Choroid plexus epithelial cell (primary cell): ENCODE data around the gene ZNF569.
"Not testable (repeated sequence)": the region's sequence is repeated elsewhere in the genome, so short reads cannot be mapped to it uniquely, and the experiment has no call there.

Source experiments
- DNase-seq: peaks from one replicate; pipeline ENCODE4 v3.0.0-alpha.2; 2010; ENCODE audit warnings: low read depth
- H3K4me3 ChIP-seq: 2 replicates; pipeline ENCODE4 v1.5.1; 2011; ENCODE audit warnings: low read depth, mild to moderate bottlenecking, control low read depth, low read length, moderate library complexity
- TF ChIP-seq, protein P1 (sequence below): conservative IDR thresholded peaks from 2 replicates; pipeline ENCODE4 v1.5.1; 2011; ENCODE audit warnings: low read depth, mild to moderate bottlenecking, control low read depth, inconsistent platforms, low read length, moderate library complexity

Gene ZNF569

DNA sequence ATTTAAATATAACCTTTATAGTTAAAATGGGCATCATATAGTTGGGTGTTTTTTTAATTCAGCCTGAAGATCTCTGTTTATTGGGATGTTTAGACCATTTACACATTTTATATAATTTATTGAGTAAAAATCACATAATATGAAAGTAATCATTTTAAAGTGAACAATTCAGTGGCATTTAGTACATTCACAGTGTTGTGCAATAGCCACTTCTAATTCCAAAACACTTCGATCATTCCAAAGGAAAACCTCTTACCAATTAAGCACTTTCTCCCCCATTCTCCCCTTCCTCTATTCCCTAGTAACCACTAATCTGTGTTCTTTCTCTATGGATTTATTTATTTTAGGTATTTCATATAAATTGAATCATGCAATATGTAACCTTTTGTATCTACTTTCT lies 66.2 kb downstream of the ZNF569 start:
- no peak for DNase-seq
- TF ChIP-seq, protein P1, sequence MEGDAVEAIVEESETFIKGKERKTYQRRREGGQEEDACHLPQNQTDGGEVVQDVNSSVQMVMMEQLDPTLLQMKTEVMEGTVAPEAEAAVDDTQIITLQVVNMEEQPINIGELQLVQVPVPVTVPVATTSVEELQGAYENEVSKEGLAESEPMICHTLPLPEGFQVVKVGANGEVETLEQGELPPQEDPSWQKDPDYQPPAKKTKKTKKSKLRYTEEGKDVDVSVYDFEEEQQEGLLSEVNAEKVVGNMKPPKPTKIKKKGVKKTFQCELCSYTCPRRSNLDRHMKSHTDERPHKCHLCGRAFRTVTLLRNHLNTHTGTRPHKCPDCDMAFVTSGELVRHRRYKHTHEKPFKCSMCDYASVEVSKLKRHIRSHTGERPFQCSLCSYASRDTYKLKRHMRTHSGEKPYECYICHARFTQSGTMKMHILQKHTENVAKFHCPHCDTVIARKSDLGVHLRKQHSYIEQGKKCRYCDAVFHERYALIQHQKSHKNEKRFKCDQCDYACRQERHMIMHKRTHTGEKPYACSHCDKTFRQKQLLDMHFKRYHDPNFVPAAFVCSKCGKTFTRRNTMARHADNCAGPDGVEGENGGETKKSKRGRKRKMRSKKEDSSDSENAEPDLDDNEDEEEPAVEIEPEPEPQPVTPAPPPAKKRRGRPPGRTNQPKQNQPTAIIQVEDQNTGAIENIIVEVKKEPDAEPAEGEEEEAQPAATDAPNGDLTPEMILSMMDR: no peak
- H3K4me3 ChIP-seq: no peak overlapping the region

DNA sequence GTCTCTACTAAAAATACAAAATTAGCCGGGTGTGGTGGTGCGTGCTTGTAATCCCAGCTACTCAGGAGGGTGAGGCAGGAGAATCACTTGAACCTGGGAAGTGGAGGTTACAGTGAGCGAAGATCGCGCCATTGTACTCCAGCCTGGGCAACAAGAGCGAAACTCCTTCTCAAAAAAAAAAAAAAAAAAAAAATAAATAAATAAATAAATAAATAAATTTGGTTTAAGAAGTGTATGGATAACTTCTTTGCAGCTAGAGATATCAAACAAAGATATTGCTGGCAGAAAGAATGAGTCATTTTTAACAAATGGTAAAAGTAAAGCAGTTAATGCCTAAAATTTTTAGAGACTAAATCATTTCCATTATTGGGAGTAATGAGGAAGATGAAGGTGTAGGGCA lies 75.8 kb downstream of the ZNF569 start:
- not testable (repeated sequence) for H3K4me3 ChIP-seq, DNase-seq

DNA sequence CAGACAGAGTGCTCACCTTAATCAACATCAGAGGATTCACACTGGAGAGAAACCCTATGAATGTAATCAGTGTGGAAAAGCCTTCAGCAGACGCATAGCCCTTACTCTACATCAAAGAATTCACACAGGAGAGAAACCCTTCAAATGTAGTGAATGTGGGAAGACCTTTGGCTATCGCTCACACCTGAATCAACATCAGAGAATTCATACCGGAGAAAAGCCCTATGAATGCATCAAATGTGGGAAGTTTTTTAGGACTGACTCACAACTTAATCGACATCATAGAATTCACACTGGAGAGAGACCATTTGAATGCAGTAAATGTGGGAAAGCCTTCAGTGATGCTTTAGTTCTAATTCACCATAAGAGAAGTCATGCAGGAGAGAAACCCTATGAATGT lies 78.0 kb downstream of the ZNF569 start:
- TF ChIP-seq, protein P1: no peak
- no peak for DNase-seq
- no peak overlapping the region for H3K4me3 ChIP-seq

DNA sequence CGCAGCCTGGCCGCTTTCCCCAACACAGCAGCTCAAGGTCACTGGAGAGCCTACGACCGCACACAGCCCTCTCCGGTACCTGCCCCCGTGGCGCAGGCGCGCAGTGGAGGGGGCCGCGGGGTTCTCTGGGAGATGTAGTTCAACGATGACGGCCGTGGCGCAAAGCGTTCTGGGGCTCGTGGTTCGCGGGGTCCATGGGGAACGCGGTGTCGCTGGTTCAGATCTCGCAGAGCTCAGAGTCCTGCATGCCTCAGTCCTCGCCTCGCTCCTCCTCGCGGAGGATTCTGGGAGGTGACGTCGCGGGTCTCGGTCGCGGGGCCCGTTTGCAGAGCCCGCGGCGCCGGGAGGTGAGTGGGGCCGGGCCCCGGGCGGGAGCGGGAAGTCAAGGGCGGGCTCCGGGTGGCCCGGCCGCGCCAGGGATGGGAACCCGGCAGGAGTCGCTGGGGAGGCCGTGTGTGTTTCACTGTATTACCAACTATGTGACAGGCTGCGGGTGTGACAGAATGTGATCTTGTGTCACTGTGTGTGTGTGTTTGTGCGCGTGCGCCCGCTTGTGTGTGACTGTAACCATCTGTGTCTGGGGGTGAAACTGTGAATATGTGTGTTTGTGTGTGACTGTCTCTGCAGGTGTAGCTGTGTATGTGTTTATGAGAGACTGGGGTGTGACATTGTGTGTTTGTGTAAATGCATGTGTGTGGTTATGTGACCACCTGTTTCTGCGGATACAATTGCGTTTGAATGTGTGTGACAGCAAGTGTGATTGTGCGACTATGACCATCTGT lies 96.2 kb downstream of the ZNF569 start, which contains the start of gene ZNF527:
Gene ZNF527, plus strand, starts transcription at position 220 of the 782 bp plus-strand sequence. CDS start 3,100 bp downstream, outside the sequence.
- H3K4me3 ChIP-seq: peak within 1 kb of the TSS; percentile 87
- peak; percentile 98 for DNase-seq
- TF ChIP-seq, protein P1: no peak

DNA sequence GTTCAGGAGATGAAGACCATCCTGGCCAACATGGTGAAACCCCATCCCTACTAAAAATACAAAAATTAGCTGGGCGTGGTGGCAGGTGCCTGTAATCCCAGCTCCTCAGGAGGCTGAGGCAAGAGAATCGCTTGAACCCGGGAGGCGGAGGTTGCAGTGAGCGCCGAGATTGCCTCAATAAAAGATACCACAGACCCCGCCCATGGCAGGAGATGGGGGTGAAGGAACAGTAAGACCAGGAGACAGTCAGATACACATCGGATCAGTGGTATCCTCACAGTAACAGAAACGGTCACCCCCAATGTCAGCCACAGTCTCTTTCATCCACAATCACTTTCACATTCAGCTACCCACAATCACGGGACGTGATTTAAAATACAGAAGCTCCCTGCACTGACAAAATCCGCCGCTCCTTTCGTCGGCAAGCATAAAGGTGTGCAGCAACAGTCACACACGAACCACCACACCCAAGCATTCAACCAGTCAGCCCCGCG lies 96.8 kb downstream of the ZNF569 start:
- DNase-seq: not testable (repeated sequence)

DNA sequence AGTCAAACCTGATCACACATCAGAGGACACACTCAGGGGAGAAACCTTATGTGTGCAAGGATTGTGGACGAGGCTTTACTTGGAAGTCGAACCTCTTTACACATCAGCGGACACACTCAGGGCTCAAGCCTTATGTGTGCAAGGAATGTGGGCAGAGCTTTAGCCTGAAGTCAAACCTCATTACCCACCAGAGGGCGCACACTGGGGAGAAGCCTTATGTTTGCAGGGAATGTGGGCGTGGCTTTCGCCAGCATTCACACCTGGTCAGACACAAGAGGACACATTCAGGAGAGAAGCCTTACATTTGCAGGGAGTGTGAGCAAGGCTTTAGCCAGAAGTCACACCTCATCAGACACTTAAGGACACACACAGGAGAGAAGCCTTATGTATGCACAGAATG lies 104.5 kb downstream of the ZNF569 start:
- H3K4me3 ChIP-seq: no peak overlapping the region
- TF ChIP-seq, protein P1: peak; percentile 46
- peak; percentile 37 for DNase-seq

More for the DNA sequence above, 96.8 kb downstream of the ZNF569 start:
- H3K4me3 ChIP-seq: peak overlapping the region; percentile 87

DNA sequence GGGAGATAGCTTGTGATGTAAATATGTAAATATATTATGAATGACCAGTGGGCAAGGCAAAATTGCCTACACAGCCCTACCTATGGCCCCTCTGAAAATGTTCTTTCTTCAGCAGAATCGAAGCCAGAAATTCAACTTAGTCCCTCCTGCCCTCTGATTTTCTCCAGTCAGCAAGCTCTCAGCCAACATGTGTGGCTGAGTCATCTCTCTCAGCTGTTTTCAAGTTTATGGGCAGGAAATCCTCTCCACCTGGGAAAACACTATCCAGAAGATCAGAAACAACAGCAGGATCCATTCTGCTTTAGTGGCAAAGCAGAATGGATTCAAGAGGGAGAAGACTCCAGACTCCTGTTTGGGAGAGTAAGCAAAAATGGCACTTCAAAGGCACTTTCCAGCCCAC lies 105.2 kb downstream of the ZNF569 start:
- DNase-seq: peak; percentile 81
- TF ChIP-seq, protein P1: no peak
- H3K4me3 ChIP-seq: no peak overlapping the region
